ENCODE data around the gene IDH3G.

Gene IDH3G

GRCh38 chrX:153784325-153784967, 9.7 kb downstream of the IDH3G start:
- no peak for DNase-seq

GRCh38 chrX:153783378-153784013, 10.7 kb downstream of the IDH3G start:
- no peak for DNase-seq

- DNase-seq = no peak
These were observed 11.3 kb downstream of the IDH3G start for GRCh38 chrX:153782871-153783270.

GRCh38 chrX:153782313-153782712, 11.9 kb downstream of the IDH3G start:
- peak; percentile 98 for DNase-seq

- DNase-seq = no peak
These were observed 12.6 kb downstream of the IDH3G start for GRCh38 chrX:153781428-153782047.

GRCh38 chrX:153780678-153781427, 13.3 kb downstream of the IDH3G start, which contains the start of gene SRPK3:
Gene SRPK3 (plus strand): TSS chrX:153781041. CDS start chrX:153781087, 46 bp downstream.
- no peak for DNase-seq

- no peak for DNase-seq
These were observed 14.1 kb downstream of the IDH3G start for GRCh38 chrX:153779891-153780677.

GRCh38 chrX:153778684-153779101, 15.5 kb downstream of the IDH3G start:
- no peak for DNase-seq

GRCh38 chrX:153778181-153778580, 16.0 kb downstream of the IDH3G start:
- no peak for DNase-seq

- no peak for DNase-seq
These were observed 16.7 kb downstream of the IDH3G start for GRCh38 chrX:153777261-153778090.

GRCh38 chrX:153776611-153777045, 17.5 kb downstream of the IDH3G start:
- no peak for DNase-seq

- DNase-seq = no peak
These were observed 18.0 kb downstream of the IDH3G start for GRCh38 chrX:153776120-153776599.

- no peak for DNase-seq
These were observed 18.7 kb downstream of the IDH3G start for GRCh38 chrX:153775293-153776119.

GRCh38 chrX:153774576-153775292, 19.4 kb downstream of the IDH3G start:
- no peak for DNase-seq

GRCh38 chrX:153773741-153774575, 20.2 kb downstream of the IDH3G start:
- no peak for DNase-seq

GRCh38 chrX:153773218-153773611, 21.0 kb downstream of the IDH3G start:
- no peak for DNase-seq

GRCh38 chrX:153772316-153773217, 21.6 kb downstream of the IDH3G start:
- no peak for DNase-seq

Measured in NCI-H1105 treated with DMSO at 0.1 percent for 48 hours (cell line).